Placental epithelial cell (primary cell): ENCODE measurements around the gene MAGEC1. TPM values are rescaled to one million over a fixed set of nuclear protein-coding genes. Genes with fewer than 3 reads are reported as not detected.

Experiments
- total RNA-seq: library from RNA; depleted of rRNA; stranded (reverse); fragments of >200 nt; gene quantifications from 2 replicates; pipeline ENCODE4 v1.2.3, GENCODE V29; 2012

MAGEC1 gene, protein sequence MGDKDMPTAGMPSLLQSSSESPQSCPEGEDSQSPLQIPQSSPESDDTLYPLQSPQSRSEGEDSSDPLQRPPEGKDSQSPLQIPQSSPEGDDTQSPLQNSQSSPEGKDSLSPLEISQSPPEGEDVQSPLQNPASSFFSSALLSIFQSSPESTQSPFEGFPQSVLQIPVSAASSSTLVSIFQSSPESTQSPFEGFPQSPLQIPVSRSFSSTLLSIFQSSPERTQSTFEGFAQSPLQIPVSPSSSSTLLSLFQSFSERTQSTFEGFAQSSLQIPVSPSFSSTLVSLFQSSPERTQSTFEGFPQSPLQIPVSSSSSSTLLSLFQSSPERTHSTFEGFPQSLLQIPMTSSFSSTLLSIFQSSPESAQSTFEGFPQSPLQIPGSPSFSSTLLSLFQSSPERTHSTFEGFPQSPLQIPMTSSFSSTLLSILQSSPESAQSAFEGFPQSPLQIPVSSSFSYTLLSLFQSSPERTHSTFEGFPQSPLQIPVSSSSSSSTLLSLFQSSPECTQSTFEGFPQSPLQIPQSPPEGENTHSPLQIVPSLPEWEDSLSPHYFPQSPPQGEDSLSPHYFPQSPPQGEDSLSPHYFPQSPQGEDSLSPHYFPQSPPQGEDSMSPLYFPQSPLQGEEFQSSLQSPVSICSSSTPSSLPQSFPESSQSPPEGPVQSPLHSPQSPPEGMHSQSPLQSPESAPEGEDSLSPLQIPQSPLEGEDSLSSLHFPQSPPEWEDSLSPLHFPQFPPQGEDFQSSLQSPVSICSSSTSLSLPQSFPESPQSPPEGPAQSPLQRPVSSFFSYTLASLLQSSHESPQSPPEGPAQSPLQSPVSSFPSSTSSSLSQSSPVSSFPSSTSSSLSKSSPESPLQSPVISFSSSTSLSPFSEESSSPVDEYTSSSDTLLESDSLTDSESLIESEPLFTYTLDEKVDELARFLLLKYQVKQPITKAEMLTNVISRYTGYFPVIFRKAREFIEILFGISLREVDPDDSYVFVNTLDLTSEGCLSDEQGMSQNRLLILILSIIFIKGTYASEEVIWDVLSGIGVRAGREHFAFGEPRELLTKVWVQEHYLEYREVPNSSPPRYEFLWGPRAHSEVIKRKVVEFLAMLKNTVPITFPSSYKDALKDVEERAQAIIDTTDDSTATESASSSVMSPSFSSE
- total RNA-seq, result not detected in 2 replicates

GRCh38 chrX:141903400-141904155 is at the start of gene MAGEC1:
TSS of gene MAGEC1 (plus strand) at chrX:141903894. CDS start at chrX:141905073, 1,179 bp downstream.

Other genes with a start within 250 kb of the MAGEC1 start
- not detected in 2 replicates for gene SPANXD, start 205.2 kb upstream of the MAGEC1 start, total RNA-seq
- not detected in 2 replicates for gene MAGEC3, start 65.6 kb upstream of the MAGEC1 start, total RNA-seq